Measurements from ENCODE around the gene GSX1. TPM values are rescaled to one million over a fixed set of nuclear protein-coding genes. Genes with fewer than 3 reads are reported as not detected.

Gene GSX1
- total and polyA plus RNA-seq, 2 of the 4 experiments (the other 2 are of a cell fraction): not detected

GRCh38 chr13:27822258-27822872 is 30.1 kb downstream of the GSX1 start:
- H2AFZ ChIP-seq (replicated peaks; ENCODE audit: low read length, poor library complexity): no peak overlapping the region
- no peaks in the 10 kb centered on the region for H3K4me1 ChIP-seq (ENCODE audit: control insufficient read depth, insufficient read depth, low read length)
- H3K27me3 ChIP-seq (ENCODE audit: control insufficient read depth, insufficient read depth, low read length): peaks cover 36% of the 10 kb centered on the region
- no TSS peak for BruUV-seq (replicated peaks)
- H2BK20ac ChIP-seq (ENCODE audit: low read depth, low read length): no peak overlapping the region
- H2BK5ac ChIP-seq (ENCODE audit: low read depth, low read length, poor library complexity, severe bottlenecking): no peak overlapping the region
- dilution Hi-C loops (cut with HindIII; ENCODE audit: low sequenced_read_pairs, unreplicated experiment) (no loop called here), in situ Hi-C loops (cut with MboI; ENCODE audit: low sequenced_read_pairs) (no loop called here), intact Hi-C loops (cut with micrococcal nuclease) (loop anchor here (1.0 to 10.0 kb wide), 2 partner anchors 289 to 838 kb away; no protein-coding TSS in a partner anchor)
- no peak overlapping the region for H3K27ac ChIP-seq (ENCODE audit: insufficient read depth, low read length)
- H3K56ac ChIP-seq (ENCODE audit: extremely low read depth, insufficient read depth, low read length): no peak overlapping the region
- no peaks in the 10 kb centered on the region for H4K20me1 ChIP-seq (ENCODE audit: insufficient read depth, low read length)
- ChIA-PET CTCF (interaction anchor here (1.0 to 1.9 kb wide), 2 partner anchors 289 to 460 kb away, joined by 3 to 7 read pairs; no protein-coding TSS in a partner anchor), POLR2A (ENCODE audit: unreplicated experiment) (no interaction called here)
- no peak overlapping the region for H4K8ac ChIP-seq (ENCODE audit: low read depth in 2 of 2, low read length in 2 of 2)
- H2AK5ac ChIP-seq (ENCODE audit: low read depth, low read length): no peak overlapping the region
- no peak overlapping the region for H3K4ac ChIP-seq (ENCODE audit: low read depth, low read length)
- H3K9me3 ChIP-seq (ENCODE audit: control insufficient read depth, insufficient read depth, low read length): no peaks in the 10 kb centered on the region
- TF ChIP-seq BHLHE40 (IDR thresholded peaks at IDR 0.05; ENCODE audit: low read depth, low read length): no peak
- H3K23ac ChIP-seq (ENCODE audit: low read depth, low read length): no peak overlapping the region
- no peak overlapping the region for H4K91ac ChIP-seq (ENCODE audit: insufficient read depth, low read depth, low read length)
- no peaks in the 10 kb centered on the region for H3K9me1 ChIP-seq (ENCODE audit: insufficient read depth, low read length)
- ATAC-seq (ENCODE audit: low read depth) (no peak), DNase-seq (no peak)
- H2BK120ac ChIP-seq (ENCODE audit: low read depth, low read length): no peak overlapping the region
- WGBS, 2 experiments (ENCODE audit: extremely low coverage in 2 of 2, insufficient read length in 1 of 2): no CpG with 5 or more reads among the region's 17 CpGs
- H4K5ac ChIP-seq (ENCODE audit: low read depth, low read length): no peak overlapping the region
- H3K4me2 ChIP-seq (ENCODE audit: low read depth, low read length): no peak overlapping the region
- no peak overlapping the region for H2BK15ac ChIP-seq (ENCODE audit: low read depth, low read length)
- H3K14ac ChIP-seq (replicated peaks; ENCODE audit: low read depth, low read length): no peak overlapping the region
- H2AK9ac ChIP-seq (replicated peaks; ENCODE audit: low read depth, low read length, poor library complexity): no peak overlapping the region
- no peaks in the 10 kb centered on the region for H3K36me3 ChIP-seq (ENCODE audit: control insufficient read depth, insufficient read depth, low read length)
- no peak overlapping the region for H3K18ac ChIP-seq (ENCODE audit: low read depth, low read length)
- H3K9ac ChIP-seq (ENCODE audit: low read depth, low read length): no peak overlapping the region
- H3K4me3 ChIP-seq (ENCODE audit: insufficient read depth, low read depth, low read length): no peak overlapping the region
- H3K79me1 ChIP-seq (ENCODE audit: low read depth in 1 of 2, low read length in 2 of 2): no peaks in the 10 kb centered on the region

Data from IMR-90 (cell line).